ENCODE measurements around the gene FRYL. TPM values are rescaled to one million over a fixed set of nuclear protein-coding genes. Genes with fewer than 3 reads are reported as not detected.
A peak's percentile ranks its signal among the peaks of the same experiment; 100 is the strongest.
"Not testable (repeated sequence)": the region's sequence is repeated elsewhere in the genome, so short reads cannot be mapped to it uniquely, and the experiment has no call there.

Gene FRYL
- total and polyA plus RNA-seq, 11 donors = 12.3 to 61.3 (median 34.4) TPM

DNA sequence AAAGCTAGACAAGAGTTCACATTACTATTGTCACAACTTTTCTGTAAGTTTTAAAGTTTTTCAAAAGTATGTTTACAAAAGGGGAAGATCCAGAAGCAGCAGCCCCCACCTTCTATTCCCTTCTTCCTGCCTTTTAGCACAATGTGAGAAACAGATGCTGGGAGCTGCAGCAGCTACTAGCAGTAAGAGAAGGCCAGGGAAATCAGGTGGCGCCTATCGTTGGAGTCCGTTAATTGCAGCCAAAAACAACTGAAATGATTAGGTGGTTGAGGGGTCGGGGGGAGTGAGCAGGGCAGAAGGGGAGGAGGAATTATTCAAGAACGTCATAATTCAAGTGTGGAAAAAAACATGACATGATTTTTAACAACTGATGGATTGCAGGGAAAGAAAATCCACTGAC is 27.4 kb downstream of the FRYL start:
- whole genome bisulfite sequencing, 4 donors = 3 to 11% (median 7%) methylated on average over 5 of the region's 5 CpGs
- H3K36me3 ChIP-seq = no peaks in the 10 kb centered on the region
- H3K9me3 ChIP-seq = peaks cover 0 to 4% (median 0%) of the 10 kb centered on the region in 12 donors
- DNase-seq (peak in 2 of 5 donors; percentile 22 to 32), ATAC-seq (peak in 3 of 4 donors; percentile 11 to 57 (median 33))
- no peak overlapping the region for H3K4me3 ChIP-seq
- intact Hi-C loops (cut with DNase I) = no loop called here
- H3K27me3 ChIP-seq = no peaks in the 10 kb centered on the region
- TF ChIP-seq POLR2A (IDR thresholded peaks at IDR 0.05) = no peak
- TF ChIP-seq, protein P1, sequence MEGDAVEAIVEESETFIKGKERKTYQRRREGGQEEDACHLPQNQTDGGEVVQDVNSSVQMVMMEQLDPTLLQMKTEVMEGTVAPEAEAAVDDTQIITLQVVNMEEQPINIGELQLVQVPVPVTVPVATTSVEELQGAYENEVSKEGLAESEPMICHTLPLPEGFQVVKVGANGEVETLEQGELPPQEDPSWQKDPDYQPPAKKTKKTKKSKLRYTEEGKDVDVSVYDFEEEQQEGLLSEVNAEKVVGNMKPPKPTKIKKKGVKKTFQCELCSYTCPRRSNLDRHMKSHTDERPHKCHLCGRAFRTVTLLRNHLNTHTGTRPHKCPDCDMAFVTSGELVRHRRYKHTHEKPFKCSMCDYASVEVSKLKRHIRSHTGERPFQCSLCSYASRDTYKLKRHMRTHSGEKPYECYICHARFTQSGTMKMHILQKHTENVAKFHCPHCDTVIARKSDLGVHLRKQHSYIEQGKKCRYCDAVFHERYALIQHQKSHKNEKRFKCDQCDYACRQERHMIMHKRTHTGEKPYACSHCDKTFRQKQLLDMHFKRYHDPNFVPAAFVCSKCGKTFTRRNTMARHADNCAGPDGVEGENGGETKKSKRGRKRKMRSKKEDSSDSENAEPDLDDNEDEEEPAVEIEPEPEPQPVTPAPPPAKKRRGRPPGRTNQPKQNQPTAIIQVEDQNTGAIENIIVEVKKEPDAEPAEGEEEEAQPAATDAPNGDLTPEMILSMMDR (IDR thresholded peaks at IDR 0.05) = peak in 1 of 12 donors; percentile 4
- H3K27ac ChIP-seq = peak overlapping the region in 6 of 12 donors; percentile 5 to 45 (median 8)
- H3K4me1 ChIP-seq = peaks cover 3 to 71% (median 40%) of the 10 kb centered on the region in 12 donors

DNA sequence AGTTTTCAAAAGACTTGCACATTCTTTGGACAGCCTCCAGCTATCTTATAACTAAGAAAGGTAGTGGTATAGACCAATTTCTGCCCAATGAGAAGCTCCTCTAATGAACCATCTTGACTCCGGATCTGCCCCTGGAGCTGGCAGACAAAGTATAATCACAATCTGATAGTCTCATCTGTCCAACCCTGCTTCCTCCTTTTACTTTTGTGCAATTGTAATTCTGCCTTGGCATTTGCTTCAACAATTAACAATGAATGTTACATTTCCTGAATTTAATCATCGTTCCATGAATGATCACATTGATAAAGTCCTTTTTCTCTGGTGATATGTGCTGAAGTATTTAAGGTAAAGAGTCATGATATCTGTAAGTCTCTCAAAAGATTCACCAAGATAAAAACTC is 27.8 kb downstream of the FRYL start:
- TF ChIP-seq, protein P1 (IDR thresholded peaks at IDR 0.05) = no peak
- TF ChIP-seq POLR2A (IDR thresholded peaks at IDR 0.05) = no peak
- H3K27ac ChIP-seq = peak overlapping the region in 4 of 12 donors; percentile 5 to 45 (median 7)
- ATAC-seq = no peak

DNA sequence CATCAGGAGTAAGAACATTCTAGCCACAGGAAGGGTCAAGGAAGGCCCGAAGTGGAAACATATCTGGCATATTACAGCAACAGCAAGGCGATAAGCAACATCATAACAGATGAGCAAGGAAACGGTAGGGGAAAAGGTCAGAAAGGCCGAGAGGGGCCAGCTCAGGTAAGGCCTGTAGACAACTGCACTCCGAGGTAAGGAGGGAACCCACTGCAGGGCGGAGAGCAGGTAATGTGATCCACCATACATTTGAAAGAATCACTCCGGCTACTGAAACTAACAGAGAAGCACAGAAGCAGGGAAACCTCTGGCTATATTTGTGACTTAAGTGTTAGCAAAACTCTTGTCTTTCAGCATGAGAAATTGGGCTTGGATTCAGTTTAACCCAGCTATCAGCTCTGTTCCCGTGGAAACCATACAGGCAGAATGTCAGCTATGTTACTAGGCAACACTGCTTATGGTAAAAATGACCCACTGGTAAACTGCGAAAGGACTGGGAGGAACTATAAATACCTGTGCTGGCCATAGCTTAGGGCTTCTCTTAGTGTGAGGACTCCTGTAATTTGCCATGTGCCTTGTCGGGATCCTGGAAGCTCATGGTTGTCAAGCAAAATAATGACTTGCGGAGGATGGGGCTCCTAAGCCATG is 31.0 kb downstream of the FRYL start:
- Histone ChIP-seq H3K9me3 (peaks cover 0 to under 1% (median 0%) of the 10 kb centered on the region in 12 donors), H3K36me3 (no peaks in the 10 kb centered on the region), H3K27me3 (no peaks in the 10 kb centered on the region), H3K4me3 (no peak overlapping the region), H3K4me1 (peaks cover 3 to 64% (median 39%) of the 10 kb centered on the region in 12 donors), H3K27ac (peak overlapping the region in 4 of 12 donors; percentile 13 to 44 (median 16))
- intact Hi-C loops (cut with DNase I) = no loop called here
- TF ChIP-seq, protein P1 (IDR thresholded peaks at IDR 0.05) = no peak
- peak; percentile 64 to 85 (median 73) for ATAC-seq
- DNase-seq = no peak
- WGBS, 4 donors = 54 to 74% (median 61%) methylated on average over 11 of the region's 11 CpGs

More for the DNA sequence above, 27.8 kb downstream of the FRYL start:
- Histone ChIP-seq H3K9me3 (peaks cover 0 to 4% (median 0%) of the 10 kb centered on the region in 12 donors), H3K27me3 (no peaks in the 10 kb centered on the region), H3K36me3 (no peaks in the 10 kb centered on the region), H3K4me3 (no peak overlapping the region), H3K4me1 (peaks cover 3 to 73% (median 41%) of the 10 kb centered on the region in 12 donors)
- 54 to 64% (median 60%) methylated on average over 2 of the region's 2 CpGs for WGBS, 4 donors
- DNase-seq = no peak
- intact Hi-C loops (cut with DNase I) = no loop called here

DNA sequence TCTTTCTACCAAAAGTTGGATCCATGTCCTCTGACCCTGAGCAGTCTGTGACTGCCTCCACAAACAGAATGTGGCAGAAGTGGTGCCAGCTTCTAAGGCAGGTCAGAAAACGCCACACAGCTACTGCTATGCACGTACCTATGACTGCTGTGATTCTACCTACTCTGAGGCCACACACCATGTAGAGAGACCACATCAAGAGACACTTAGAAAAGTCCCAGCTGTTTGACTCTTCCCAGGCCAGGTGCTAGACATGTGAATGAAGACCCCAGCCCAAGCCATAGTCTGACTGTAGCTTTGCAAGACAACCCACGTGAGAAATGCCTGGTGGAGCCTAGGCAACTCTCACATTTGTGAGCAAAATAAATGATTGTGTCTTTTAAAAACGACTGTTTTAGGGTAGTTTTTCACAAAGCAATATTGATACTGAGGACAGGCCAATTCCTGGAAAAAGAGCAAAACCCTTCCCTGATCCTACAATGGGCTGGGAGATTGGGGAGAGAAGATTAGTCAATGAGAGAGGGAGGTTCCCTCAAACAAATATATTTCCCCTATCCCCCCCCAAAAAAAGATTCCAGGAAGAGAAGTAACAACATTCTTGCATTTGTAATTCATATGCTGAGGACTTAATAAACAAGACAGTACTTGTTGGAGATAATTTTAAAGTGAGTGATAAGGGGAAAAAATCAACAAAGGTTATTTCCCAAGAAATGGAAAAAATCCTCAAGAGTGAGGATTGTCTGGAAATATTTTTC is 33.3 kb downstream of the FRYL start:
- Histone ChIP-seq H3K36me3 (no peaks in the 10 kb centered on the region), H3K4me1 (peaks cover 0 to 51% (median 29%) of the 10 kb centered on the region in 12 donors), H3K27ac (no peak overlapping the region), H3K27me3 (no peaks in the 10 kb centered on the region), H3K4me3 (no peak overlapping the region), H3K9me3 (no peaks in the 10 kb centered on the region)
- DNase-seq = no peak
- WGBS, 4 donors = 63 to 72% (median 66%) methylated on average over 4 of the region's 4 CpGs
- intact Hi-C loops (cut with DNase I) = no loop called here
- no peak for ATAC-seq
- TF ChIP-seq, protein P1 (IDR thresholded peaks at IDR 0.05) = no peak
- no peak for TF ChIP-seq POLR2A (IDR thresholded peaks at IDR 0.05)

DNA sequence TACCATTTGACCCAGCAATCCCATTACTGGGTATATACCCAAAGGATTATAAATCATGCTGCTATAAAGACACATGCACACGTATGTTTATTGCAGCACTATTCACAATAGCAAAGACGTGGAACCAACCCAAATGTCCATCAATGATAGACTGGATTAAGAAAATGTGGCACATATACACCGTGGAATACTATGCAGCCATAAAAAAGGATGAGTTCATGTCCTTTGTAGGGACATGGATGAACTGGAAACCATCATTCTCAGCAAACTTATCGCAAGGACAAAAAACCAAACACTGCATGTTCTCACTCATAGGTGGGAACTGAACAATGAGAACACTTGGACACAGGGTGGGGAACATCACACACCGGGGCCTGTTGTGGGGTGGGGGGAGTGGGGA is 34.9 kb downstream of the FRYL start:
- H3K36me3 ChIP-seq; H3K27me3 ChIP-seq; H3K9me3 ChIP-seq; DNase-seq; H3K27ac ChIP-seq; H3K4me3 ChIP-seq; intact Hi-C loops (cut with DNase I); ATAC-seq: not testable (repeated sequence)
- WGBS, 4 donors = 95 to 97% (median 96%) methylated on average over 5 of the region's 5 CpGs
- peaks cover 0 to 43% (median 17%) of the 10 kb centered on the region in 12 donors for H3K4me1 ChIP-seq
